GM12878 (cell line): ENCODE measurements around the gene C21orf91.

Experiments
- ESRRA ChIP-seq: IDR thresholded peaks from 2 replicates; pipeline ENCODE4 v1.6.1; 2012; ENCODE audit warnings: mild to moderate bottlenecking, low read length, improper control_type of control experiment
- POLR2AphosphoS5 ChIP-seq: IDR thresholded peaks from 2 replicates; pipeline ENCODE4 v1.6.1; 2011; ENCODE audit warnings: mild to moderate bottlenecking, low read length, inconsistent platforms
- ZNF217 ChIP-seq: fragments of 450-650 bp; IDR thresholded peaks from 2 replicates; pipeline ENCODE4 v1.6.1; 2017; ENCODE audit warnings: antibody characterized with exemption, mild to moderate bottlenecking
- TF ChIP-seq, protein P1 (sequence below), 3 experiments: IDR thresholded peaks in 2 of 3; conservative IDR thresholded peaks in 1 of 3; 2 replicates each; pipeline ENCODE4 v1.5.1; 2011; ENCODE audit warnings: low read depth in 3 of 3, low read length in 3 of 3, mild to moderate bottlenecking in 3 of 3, control low read depth in 2 of 3, moderate library complexity in 2 of 3, inconsistent platforms in 1 of 3, mixed read lengths in 1 of 3; ENCODE audit not compliant: control insufficient read depth in 2 of 3, insufficient read depth in 1 of 3; ENCODE audit errors: extremely low read depth in 1 of 3

DNA sequence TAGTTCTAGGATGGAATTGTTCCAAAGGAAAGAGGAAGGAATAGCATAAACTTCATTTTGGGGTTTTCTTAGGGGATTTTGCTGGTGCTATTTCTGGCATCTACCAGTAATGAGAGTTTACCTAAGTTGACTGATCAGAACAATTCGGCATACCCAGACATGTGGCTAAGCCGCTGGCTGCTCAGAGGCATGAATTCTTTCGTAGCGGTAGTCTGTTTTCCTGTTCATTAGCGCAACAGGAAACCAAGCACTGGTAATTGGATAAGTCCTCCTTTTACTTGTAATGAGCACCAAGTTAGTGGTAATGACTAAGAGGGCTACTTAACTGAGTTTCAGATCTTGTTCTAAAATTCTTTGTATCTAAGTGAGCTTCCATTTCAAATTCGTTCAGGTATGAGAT is 38.6 kb downstream of the C21orf91 start:
- TF ChIP-seq, protein P1, sequence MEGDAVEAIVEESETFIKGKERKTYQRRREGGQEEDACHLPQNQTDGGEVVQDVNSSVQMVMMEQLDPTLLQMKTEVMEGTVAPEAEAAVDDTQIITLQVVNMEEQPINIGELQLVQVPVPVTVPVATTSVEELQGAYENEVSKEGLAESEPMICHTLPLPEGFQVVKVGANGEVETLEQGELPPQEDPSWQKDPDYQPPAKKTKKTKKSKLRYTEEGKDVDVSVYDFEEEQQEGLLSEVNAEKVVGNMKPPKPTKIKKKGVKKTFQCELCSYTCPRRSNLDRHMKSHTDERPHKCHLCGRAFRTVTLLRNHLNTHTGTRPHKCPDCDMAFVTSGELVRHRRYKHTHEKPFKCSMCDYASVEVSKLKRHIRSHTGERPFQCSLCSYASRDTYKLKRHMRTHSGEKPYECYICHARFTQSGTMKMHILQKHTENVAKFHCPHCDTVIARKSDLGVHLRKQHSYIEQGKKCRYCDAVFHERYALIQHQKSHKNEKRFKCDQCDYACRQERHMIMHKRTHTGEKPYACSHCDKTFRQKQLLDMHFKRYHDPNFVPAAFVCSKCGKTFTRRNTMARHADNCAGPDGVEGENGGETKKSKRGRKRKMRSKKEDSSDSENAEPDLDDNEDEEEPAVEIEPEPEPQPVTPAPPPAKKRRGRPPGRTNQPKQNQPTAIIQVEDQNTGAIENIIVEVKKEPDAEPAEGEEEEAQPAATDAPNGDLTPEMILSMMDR (IDR thresholded peaks at IDR 0.05 in 2 of 3, conservative IDR thresholded peaks at IDR 0.05 in 1 of 3; ENCODE audit: control insufficient read depth in 2 of 3, extremely low read depth in 1 of 3, insufficient read depth in 1 of 3, low read depth in 3 of 3, low read length in 3 of 3), result no peak
- TF ChIP-seq POLR2AphosphoS5, result no peak
- peak; percentile 95 for TF ChIP-seq ZNF217
- no peak for TF ChIP-seq ESRRA
